Panc1 (cell line): ENCODE data around the gene CCDC12. TPM values are rescaled to one million over a fixed set of nuclear protein-coding genes. Genes with fewer than 3 reads are reported as not detected.

ENCODE experiments used
- ATAC-seq: fragments of 200-7000 bp; cut with Tn5 transposase; 2 replicates; pipeline ENCODE4 v1.9.1; 2020; ENCODE audit warnings: mild to moderate bottlenecking, moderate library complexity
- BruUV-seq: library from RNA; stranded (reverse); fragments of 400-500 nt; replicated peaks from 2 replicates; lab custom pipeline; 2021; lab: Mats Ljungman, UMichigan
- CTCF ChIA-PET: fragments of 300-600 bp; sonication (Branson Sonifier 250); formaldehyde crosslinking; loops from one replicate; lab custom pipeline; 2022; ENCODE audit warnings: antibody characterized with exemption; lab: Charles Lee
- POLR2A ChIA-PET: fragments of 300-600 bp; sonication (Branson Sonifier 250); formaldehyde crosslinking; loops from one replicate; lab custom pipeline; 2022; ENCODE audit warnings: antibody characterized with exemption; lab: Charles Lee
- DNase-seq: peaks from one replicate; pipeline ENCODE4 v3.0.0-alpha.2; 2010; ENCODE audit warnings: low read depth, low spot score
- H3K27ac ChIP-seq: 2 replicates; pipeline ENCODE4 v1.5.1; 2011; ENCODE audit warnings: mild to moderate bottlenecking, low read length, inconsistent platforms
- H3K27me3 ChIP-seq: fragments of 200-500 bp; sonication (Bioruptor generic); 2 replicates; pipeline ENCODE4 v1.6.0; 2014; ENCODE audit warnings: low read length, inconsistent platforms; ENCODE audit not compliant: control insufficient read depth, insufficient read depth
- H3K36me3 ChIP-seq: fragments of 200-500 bp; sonication (Bioruptor generic); 2 replicates; pipeline ENCODE4 v1.5.1; 2014; ENCODE audit warnings: inconsistent platforms, mild to moderate bottlenecking, low read length, moderate library complexity; ENCODE audit not compliant: control insufficient read depth, insufficient read depth
- H3K4me1 ChIP-seq: 2 replicates; pipeline ENCODE4 v1.5.1; 2011; ENCODE audit warnings: inconsistent platforms, mild to moderate bottlenecking, low read length, moderate library complexity; ENCODE audit not compliant: control insufficient read depth, insufficient read depth
- H3K4me3 ChIP-seq, 2 experiments: 2 replicates each; pipeline ENCODE4 v1.5.1; 2011 to 2012; ENCODE audit warnings: low read depth in 2 of 2, low read length in 2 of 2, mild to moderate bottlenecking in 2 of 2, inconsistent platforms in 1 of 2, moderate library complexity in 1 of 2
- H3K9me3 ChIP-seq: fragments of 200-500 bp; sonication (Bioruptor generic); 2 replicates; pipeline ENCODE4 v1.5.1; 2014; ENCODE audit warnings: low read depth, mild to moderate bottlenecking, inconsistent platforms, low read length, moderate library complexity; ENCODE audit not compliant: control insufficient read depth, insufficient read depth
- CTCF ChIP-seq: fragments of 450-650 bp; IDR thresholded peaks from 2 replicates; pipeline ENCODE4 v1.5.1; 2017; ENCODE audit warnings: mild to moderate bottlenecking
- POLR2AphosphoS5 ChIP-seq: IDR thresholded peaks from 2 replicates; pipeline ENCODE4 v1.6.1; 2012; ENCODE audit warnings: mild to moderate bottlenecking, low read depth, low read length, moderate library complexity
- REST ChIP-seq, 2 experiments: IDR thresholded peaks; 2 replicates each; pipeline ENCODE4 v1.6.1; 2011 to 2012; ENCODE audit warnings: low read depth in 2 of 2, control low read depth in 1 of 2, low read length in 1 of 2, mild to moderate bottlenecking in 1 of 2, moderate library complexity in 1 of 2; ENCODE audit not compliant: insufficient read depth in 1 of 2
- SIN3A ChIP-seq: IDR thresholded peaks from 2 replicates; pipeline ENCODE4 v1.6.1; 2012; ENCODE audit warnings: low read depth, mild to moderate bottlenecking, low read length, moderate library complexity, borderline replicate concordance; ENCODE audit not compliant: insufficient read depth
- TCF7L2 ChIP-seq: IDR thresholded peaks from 2 replicates; pipeline ENCODE4 v1.6.1; 2011; ENCODE audit warnings: mild to moderate bottlenecking, low read depth, low read length, inconsistent platforms
- in situ Hi-C: cut with HindIII; loops from 2 replicates; pipeline ENCODE4 v1.10.0; 2016; ENCODE audit warnings: low sequenced_read_pairs, low pct_unique_long_range_greater_than_20kb
- intact Hi-C: fragments of 100-400 bp; cut with micrococcal nuclease; formaldehyde crosslinking; loops from one replicate; pipeline ENCODE4 v1.10.0; 2022; ENCODE audit not compliant: unreplicated experiment
- total RNA-seq: library from RNA; stranded (reverse); gene quantifications from one replicate; pipeline ENCODE4 v1.2.1, GENCODE V29; 2021; ENCODE audit not compliant: unreplicated experiment

The CCDC12 gene
- total RNA-seq, 1 experiment from 2014 or later = 35.5 TPM

- H3K9me3 ChIP-seq = no peaks in the 10 kb centered on the region
- ChIA-PET POLR2A (no interaction called here), CTCF (no interaction called here)
- BruUV-seq = no TSS peak
- H3K4me3 ChIP-seq = no peak overlapping the region; a peak in 1 of 4 replicates
- H3K27ac ChIP-seq = no peak overlapping the region
- H3K27me3 ChIP-seq = no peaks in the 10 kb centered on the region
- H3K4me1 ChIP-seq = no peaks in the 10 kb centered on the region
- 0 out of 2 replicates have a peak, but pooled peaks cover 2% of the 10 kb centered on the region for H3K36me3 ChIP-seq
- TF ChIP-seq TCF7L2 = no peak
- no peak for TF ChIP-seq SIN3A
- no peak for TF ChIP-seq REST (IDR thresholded peaks at IDR 0.05; ENCODE audit: insufficient read depth in 1 of 2, low read depth in 2 of 2, low read length in 1 of 2)
- TF ChIP-seq POLR2AphosphoS5 = no peak
- no peak for TF ChIP-seq CTCF
- ATAC-seq = no peak
- intact Hi-C loops (no loop called here), in situ Hi-C loops (no loop called here)
- no peak for DNase-seq
These were observed 32.3 kb upstream of the CCDC12 start for GRCh38 chr3:47008851-47009224.

- CTCF ChIA-PET = no interaction called here
- DNase-seq (no peak), ATAC-seq (no peak)
- in situ Hi-C loops (no loop called here), intact Hi-C loops (no loop called here)
- Histone ChIP-seq H3K9me3 (no peaks in the 10 kb centered on the region), H3K27ac (no peak overlapping the region), H3K4me1 (no peaks in the 10 kb centered on the region), H3K4me3 (no peak overlapping the region), H3K27me3 (no peaks in the 10 kb centered on the region), H3K36me3 (0 out of 2 replicates have a peak, but pooled peaks cover 2% of the 10 kb centered on the region)
- POLR2A ChIA-PET = no interaction called here
- TF ChIP-seq CTCF = no peak
- TF ChIP-seq SIN3A = no peak
- no peak for TF ChIP-seq POLR2AphosphoS5
- TF ChIP-seq REST (IDR thresholded peaks at IDR 0.05; ENCODE audit: insufficient read depth in 1 of 2, low read depth in 2 of 2, low read length in 1 of 2) = no peak
- TF ChIP-seq TCF7L2 = no peak
- no TSS peak for BruUV-seq
These were observed 31.8 kb upstream of the CCDC12 start for GRCh38 chr3:47008234-47008796.
